B cell (primary cell): ENCODE data around the gene PDE3B.
A peak's percentile ranks its signal among the peaks of the same experiment; 100 is the strongest.

Experiments
- EZH2 ChIP-seq: IDR thresholded peaks from 2 replicates; pipeline ENCODE4 v1.6.1; 2012; ENCODE audit warnings: borderline replicate concordance, low read depth, mild to moderate bottlenecking, moderate library complexity, low read length; ENCODE audit not compliant: insufficient read depth, poor library complexity, severe bottlenecking
- TF ChIP-seq, protein P1 (sequence below): fragments of 200-600 bp; IDR thresholded peaks from one replicate; pipeline ENCODE4 v1.8.0; 2022; ENCODE audit warnings: antibody characterized with exemption, mild to moderate bottlenecking

DNA sequence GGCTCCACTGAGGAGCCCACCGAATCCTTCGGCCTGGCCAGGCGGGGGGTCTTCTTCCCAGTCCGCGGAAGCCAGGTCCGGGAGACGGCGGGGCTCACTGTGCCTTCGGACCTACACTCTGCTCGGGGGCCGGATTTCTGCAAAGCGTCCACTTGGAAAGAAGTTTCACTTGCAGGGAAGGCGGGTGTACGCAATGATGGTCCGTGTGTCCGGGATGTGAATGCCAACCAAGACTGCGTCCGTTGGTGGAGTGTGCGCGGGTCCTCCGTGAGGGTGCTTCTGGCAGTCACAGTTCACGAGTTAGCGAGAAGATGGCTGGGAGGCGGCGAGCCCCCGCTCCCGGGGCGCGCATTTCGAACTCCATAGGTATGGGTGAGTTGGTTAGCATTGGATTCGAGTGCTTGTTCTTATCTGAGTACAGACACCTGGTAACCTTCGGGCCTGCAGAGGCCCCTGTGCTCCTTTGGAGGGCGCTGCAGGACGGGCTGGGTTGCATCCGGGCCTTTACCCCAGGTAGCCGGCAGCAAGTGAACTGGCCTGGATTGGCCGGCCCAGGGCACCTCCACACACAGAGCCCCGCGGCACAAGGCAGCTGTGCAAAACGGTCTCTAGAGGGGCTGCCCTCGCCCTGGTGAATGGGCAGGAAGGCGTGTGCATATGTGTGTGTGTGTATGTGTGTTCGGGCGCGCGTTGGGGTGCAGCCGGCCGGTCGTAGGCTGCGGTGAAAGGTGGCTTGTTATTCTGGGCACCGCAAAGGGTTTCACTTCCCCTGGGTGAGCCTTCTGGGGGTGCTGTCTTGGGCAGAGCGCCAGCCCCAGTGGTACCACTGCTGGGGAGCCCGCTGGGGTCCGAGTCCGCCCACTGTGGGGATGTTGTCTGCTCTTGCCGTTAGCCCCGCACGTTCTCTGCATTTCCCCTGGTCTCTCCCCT, 261.8 kb downstream of the PDE3B start:
- TF ChIP-seq, protein P1, sequence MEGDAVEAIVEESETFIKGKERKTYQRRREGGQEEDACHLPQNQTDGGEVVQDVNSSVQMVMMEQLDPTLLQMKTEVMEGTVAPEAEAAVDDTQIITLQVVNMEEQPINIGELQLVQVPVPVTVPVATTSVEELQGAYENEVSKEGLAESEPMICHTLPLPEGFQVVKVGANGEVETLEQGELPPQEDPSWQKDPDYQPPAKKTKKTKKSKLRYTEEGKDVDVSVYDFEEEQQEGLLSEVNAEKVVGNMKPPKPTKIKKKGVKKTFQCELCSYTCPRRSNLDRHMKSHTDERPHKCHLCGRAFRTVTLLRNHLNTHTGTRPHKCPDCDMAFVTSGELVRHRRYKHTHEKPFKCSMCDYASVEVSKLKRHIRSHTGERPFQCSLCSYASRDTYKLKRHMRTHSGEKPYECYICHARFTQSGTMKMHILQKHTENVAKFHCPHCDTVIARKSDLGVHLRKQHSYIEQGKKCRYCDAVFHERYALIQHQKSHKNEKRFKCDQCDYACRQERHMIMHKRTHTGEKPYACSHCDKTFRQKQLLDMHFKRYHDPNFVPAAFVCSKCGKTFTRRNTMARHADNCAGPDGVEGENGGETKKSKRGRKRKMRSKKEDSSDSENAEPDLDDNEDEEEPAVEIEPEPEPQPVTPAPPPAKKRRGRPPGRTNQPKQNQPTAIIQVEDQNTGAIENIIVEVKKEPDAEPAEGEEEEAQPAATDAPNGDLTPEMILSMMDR = peak; percentile 71
- TF ChIP-seq EZH2 = no peak
